ENCODE results near the gene STARD9. TPM values are rescaled to one million over a fixed set of nuclear protein-coding genes. Genes with fewer than 3 reads are reported as not detected.
"Not testable (repeated sequence)": the region's sequence is repeated elsewhere in the genome, so short reads cannot be mapped to it uniquely, and the experiment has no call there.

Gene STARD9
- 1.2 TPM for total RNA-seq

DNA sequence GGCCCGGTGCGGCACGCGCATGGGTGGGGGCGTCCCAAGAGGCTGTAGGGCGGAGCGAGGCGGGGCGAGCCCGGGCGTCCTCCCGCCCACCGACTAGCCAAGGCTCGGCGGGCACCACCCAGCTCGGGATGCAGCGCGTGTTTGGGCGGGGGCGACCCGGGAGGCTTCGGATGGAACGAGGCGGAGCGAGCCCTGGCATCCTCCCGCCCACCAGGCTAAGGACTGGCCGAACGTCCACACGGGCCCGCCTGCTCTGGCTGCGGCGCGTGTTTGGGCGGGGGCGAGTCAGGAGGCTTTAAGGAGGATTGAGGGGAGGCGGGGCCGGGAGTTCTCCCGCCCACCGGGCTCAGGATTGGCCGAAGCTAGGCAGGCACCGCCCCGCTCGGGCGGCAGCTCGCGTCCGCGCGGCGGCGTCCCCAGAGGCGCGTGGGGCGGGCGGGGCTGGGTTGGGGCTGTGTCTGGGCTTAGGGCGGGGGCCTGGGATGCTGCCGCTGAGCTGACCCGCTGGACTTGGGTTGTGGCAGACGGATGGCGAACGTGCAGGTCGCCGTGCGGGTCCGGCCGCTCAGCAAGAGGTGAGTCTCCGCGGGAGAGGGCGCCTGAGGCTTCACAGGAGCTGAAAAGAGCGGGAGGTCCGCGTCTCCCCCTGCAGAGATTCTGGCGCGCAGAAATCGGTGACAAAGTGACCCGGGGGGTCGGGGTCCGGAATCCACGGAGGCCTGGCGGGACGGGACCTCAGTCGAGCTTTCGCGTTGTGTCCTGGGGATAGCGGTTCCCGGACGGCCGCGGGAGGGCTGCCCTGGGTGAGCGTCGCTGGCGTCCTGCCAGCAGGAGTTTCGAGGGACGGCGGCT, at the start of gene STARD9:
Gene STARD9, plus strand, starts transcription at position 419 of the 852 bp plus-strand sequence. Its CDS starts 110 bp downstream, at position 529.
- peak; percentile 99 for ATAC-seq

DNA sequence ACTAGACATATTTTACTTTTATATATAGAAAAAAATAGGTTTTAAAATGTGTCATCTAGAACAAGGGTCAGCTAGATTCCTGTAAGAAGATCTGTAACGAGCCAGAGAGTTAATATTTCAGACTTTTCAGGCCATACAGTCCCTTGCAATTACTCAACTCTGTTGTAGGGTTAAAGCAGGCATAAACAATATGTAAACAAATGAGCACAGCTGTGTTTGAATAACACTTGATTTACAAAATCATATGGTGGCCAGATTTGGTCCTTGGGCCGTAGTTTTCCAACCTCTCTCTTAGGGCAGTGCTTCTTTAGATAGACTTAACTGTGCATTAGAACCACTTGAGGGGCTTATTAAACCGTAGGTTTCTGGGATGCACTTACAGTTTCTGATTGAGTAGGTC, 46.4 kb upstream of the STARD9 start:
- no peak for ATAC-seq

DNA sequence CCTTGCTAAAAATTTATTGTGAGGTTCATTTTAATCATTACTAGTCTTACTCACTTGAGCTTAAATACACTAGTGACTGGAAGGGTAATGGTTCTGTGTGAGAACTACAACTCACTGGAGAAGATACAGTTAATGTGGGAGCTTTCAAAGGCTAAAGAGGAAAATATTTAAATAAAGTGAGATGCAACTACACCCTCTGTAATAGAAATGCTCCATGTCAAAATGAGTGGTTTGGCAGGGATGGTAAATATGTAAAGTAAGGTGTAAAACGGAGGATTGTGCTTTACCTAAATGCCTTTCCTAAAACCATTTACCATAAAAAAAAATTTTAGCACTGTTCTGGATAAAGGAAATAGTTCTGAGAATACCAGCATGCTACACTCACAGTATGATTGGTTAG, 42.2 kb upstream of the STARD9 start:
- ATAC-seq, result no peak

DNA sequence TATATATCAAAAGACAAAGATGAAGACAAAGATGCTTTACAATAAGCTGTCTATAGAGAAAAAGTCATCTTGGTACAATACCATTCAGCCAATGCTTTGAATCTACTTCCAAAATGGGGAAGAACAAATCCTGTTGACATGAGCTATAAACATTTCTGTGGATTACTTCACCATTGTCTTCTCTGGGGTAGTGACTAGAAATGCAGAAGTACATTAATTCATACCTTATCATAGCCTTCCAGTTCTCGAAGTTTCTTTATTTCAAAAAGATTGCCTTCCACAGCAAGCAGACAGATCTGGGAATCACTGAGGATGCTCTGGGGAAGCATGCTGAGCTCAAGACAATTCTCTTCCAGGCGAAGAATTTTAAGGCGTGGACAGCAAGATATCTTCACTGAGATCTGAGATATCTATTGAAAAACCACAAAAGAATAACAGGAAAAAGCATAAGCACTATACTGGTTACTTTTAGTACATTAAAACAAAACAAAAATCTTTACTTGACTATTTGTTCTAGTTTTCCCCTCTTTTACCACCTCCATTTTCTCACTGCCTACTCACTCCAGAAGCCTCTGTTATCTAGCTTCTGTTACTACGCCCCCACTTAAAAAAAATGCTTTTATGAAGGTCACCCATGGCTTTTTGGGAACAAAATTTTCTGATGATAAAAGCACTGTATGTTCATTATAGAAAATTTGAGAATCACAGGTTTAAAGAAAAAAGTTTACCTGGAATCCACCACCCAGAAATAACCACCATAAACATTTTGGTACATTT, 30.4 kb upstream of the STARD9 start:
- no peak for ATAC-seq

DNA sequence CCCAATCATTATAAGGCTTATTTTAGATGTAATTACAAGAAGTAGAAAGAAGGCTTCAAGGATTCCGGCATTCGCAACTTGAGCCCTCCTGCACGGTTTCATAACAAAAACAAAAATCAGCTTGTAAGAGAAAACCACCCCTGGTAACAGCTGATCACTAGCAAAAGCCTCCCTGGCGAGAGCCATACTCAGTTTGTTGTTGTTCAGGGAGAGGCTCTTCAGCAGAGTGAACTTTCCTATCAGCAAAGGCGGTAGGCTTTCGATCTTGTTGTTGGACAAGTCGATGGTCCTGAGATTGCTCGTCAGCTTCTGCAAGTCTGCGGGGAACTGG, 27.5 kb upstream of the STARD9 start:
- peak; percentile 12 for ATAC-seq

DNA sequence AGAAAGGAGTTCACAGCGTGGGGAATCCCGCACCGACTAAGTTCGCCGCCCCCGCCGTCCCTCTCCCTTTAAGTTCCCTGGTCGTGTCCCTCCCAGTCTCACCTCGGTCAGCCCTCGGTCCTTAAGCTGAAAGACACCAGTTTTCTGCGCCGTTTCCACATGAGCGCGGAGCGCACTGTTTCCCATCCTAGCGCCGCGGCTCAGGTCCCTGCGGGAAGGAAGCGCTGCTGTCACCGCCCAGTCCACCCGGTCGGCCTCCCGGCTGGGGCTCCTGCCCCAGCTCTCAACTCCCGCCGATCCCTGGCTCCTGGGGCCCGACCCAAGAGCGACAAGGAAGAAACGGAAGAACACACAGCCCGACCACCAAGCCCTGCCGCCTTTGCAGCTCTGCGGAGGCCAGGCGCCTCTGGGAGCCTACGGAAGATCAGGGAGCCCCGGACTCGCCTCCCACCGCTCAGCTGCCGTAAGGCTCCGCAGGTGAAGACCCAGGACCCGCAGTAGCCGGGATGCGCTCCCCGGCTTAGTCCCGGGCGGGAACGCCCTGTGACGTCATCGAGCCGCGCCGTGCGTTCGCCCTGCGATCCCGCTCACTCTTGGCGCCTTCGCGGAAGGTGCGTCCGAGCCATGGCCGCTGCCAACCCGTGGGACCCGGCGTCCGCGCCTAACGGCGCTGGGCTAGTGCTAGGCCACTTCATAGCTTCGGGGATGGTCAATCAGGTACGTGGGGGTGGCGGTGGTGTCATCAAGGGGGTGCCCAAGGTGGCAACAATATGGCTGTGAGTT, 27.0 kb upstream of the STARD9 start, which contains the start of the genes HAUS2 and LRRC57:
Gene HAUS2, plus strand, starts transcription at position 590 of the 783 bp plus-strand sequence. Its CDS starts 35 bp downstream, at position 625.
Gene LRRC57, minus strand, starts transcription at position 545 of the 783 bp plus-strand sequence. Its CDS starts 359 bp downstream, at position 186.
- ATAC-seq, result peak; percentile 95

DNA sequence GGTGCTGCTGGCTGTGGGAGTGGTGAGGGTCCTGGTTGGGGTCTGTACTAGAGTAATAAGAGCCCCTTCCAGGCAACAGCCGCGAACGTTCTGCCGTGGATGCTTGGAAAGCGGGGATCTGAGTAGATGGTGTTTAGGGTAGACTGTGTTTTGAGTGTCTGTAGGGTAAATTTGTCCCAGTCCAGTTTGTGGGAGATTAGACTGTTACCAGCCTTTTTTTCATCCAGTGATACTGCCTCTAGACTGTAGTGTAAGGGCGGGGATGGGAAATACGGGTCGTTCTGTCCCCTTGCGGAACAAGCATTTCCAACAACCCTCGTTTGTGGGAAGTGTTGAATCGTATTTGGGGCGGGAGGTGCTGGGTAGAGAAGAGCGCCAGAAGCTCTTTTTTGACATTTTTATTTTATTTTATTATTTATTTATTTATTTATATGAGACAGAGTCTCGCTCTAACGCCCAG, 26.3 kb upstream of the STARD9 start:
- peak; percentile 36 for ATAC-seq

DNA sequence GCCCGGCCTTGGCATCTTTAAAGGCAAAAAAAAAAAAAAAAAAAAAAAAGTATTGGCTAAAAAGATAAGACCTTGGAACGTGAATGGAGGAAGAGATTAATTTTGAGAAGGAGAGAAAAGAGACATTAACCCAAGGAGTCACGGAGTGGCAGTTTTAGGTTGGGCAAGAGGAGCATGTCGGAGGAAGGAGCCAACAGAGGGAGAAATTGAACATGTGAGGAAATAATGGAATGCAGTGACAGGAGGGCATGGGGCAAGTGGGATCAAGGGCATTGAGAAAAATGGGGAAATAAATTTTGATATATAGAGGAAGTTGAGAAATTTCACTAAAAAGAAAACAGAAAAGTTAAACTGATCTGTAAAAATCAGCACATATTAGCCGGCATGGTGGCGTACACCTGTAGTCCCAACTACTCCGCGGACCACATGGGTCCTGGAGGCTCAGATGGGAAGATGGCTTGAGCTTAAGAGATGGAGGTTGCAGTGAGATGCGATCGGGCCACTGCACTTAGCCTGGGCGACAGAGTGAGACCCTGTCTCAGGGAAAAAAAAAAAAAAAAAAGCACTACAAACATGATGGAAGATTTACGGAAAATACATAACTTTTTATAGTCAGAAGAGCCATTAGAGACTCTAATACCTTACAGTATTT, 25.5 kb upstream of the STARD9 start:
- no peak for ATAC-seq

DNA sequence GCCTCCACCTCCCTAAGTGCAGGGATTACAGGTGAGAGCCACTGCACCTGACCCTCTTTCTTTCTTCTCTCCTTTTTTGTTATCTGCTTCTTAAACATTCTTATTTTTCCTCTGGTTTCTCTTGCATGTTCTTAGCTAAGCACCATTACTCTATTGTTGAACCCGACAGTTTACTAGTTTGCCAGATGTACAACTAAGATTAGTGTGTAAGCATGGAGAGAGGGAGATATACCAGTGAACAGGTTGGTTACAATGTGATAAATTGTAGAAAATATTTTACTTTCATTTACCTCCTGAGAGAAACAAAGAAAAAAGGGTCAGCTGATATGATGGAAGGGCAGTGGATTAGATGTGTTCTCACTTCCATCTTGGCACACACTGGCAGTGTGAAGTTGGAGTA, 21.9 kb upstream of the STARD9 start:
- ATAC-seq, result no peak

DNA sequence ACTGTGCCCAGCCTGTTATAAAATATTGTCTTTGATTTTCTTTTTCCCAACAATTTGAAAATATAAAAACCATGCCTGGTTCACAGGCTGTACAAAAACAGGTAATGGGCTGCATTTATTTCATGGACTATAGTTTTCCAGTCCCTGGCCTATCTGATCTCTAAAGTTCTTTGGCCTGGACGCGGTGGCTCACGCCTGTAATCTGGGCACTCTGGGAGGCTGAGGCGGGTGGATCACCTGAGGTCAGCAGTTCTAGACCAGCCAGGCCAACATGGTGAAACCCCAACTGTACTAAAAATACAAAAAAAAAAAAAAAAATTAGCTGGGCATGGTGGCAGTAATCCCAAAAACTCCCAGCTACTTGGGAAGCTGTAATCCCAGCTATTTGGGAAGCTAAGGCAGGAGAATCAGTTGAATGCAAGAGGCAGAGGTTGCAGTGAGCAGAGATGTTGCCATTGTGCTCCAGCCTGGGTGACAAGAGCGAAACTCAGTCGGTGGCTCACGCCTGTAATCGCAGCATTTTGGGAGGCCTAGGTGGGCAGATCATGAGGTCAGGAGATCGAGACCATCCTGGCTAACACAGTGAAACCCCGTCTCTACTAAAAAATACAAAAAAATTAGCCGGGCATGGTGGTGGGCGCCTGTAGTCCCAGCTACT, 18.7 kb upstream of the STARD9 start:
- not testable (repeated sequence) for ATAC-seq

DNA sequence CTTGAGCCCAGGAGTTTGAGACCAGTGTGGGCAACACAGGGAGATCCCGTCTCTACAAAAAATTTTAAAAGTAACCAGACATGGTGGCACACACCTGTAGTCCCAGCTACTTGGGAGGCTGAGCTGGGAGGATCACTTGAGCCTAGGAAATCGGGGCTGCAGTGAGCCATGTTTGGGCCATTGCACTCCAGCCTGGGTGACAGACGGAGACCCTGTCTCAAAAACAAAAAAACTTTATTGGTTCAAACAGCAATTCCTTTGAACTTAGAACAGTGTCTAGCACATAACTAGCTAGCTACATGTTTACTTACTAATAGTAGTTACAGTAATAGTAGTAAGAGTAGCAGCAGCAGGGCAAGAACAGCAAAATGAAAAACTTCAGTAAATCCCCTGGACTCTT, 16.7 kb upstream of the STARD9 start:
- no peak for ATAC-seq

DNA sequence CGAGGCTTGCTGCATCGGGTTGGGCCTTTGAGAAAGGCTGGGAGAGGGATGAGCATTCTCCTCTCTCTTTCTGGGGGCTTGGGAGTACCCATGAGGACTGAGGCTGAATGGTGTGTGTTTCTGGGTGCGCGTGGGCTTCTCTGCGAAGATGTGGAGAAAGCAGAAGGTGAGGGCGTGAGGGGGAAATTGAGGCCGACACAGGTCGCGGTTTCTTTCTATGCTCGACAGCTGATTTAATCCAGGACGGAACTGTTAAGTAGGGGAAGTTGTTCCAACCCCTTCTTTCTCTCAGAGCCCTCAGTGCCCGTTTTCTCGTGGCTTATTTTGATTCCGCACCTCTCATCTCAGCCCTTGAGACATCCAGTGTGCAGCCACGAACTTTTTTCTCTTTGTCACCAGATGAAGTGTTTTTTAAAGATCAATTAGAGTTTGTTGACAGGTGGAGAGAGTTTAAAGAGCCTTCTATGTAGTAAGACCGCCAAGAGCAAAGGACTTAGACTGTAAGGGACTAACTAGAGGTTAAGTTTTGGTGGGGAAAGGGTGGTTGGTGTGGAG, 711 bp downstream of the STARD9 start:
- no peak for ATAC-seq

DNA sequence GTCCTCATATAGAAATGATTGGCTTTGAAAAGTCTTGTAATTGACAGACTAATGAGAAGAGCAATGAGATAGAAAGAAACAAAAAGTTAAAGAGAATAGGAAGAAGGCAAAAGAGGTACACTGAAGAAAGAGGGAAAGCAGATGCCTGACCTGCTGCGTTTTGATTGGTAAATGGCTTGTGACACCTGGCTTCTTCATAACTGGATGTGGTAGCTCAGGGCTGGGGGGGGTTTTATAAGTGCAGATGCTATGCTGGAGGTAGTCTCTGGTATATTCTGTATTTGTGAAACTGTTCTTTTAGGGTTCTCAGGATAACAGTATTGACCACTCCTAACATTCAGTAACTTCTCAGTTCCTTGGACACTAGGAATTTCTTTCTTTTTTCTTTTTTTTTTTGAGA, 1.4 kb downstream of the STARD9 start:
- no peak for ATAC-seq

DNA sequence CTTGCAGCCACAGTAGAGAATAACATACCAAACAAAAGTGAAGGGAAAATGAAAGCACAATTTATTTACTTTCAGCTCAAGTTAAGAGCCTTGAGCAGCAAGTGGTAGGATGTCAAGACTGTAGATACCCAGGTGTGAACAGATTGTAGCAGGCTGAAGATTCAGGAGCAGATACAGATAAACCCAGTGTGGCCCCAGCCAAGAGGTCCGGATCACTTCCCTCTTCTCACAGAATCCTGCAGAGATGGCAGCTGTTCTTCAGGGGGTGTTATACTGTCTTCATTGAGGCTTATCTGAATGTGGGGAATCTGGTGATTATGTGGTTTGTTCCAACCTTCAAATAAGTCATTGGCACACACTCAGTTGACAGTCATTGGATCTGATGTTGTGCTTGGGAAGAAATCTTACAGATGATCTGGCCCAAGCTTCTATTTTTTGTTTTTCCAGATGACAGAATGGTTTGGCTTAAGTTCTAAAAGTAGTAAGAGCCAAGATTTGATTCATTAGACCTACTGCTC, 2.2 kb downstream of the STARD9 start:
- ATAC-seq, result no peak

DNA sequence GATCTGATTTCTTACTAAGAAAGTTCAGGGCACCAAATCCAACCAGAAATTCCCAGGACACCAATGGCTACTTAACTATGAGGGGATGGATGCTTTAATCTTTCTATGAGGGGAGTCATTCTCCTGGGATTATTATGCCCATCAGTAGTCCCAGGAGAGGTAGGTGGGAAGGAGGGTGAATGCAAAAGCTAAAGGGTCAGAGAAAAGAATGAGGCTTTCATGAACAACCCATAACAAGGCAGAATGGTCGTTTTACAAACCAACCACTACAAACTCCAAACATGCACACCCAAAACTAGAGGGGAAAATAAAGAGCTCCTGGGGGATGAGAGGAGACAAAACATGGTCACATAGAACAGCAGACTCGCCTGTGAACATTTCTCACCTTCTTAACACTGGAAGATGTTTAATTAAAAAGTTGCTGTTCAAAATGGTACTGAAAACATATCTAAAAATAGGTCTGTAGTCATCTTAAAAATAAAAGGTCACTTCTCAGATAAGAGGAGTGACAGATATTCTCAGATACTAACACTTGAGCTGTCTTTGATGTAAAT, 3.7 kb downstream of the STARD9 start:
- ATAC-seq, result no peak

DNA sequence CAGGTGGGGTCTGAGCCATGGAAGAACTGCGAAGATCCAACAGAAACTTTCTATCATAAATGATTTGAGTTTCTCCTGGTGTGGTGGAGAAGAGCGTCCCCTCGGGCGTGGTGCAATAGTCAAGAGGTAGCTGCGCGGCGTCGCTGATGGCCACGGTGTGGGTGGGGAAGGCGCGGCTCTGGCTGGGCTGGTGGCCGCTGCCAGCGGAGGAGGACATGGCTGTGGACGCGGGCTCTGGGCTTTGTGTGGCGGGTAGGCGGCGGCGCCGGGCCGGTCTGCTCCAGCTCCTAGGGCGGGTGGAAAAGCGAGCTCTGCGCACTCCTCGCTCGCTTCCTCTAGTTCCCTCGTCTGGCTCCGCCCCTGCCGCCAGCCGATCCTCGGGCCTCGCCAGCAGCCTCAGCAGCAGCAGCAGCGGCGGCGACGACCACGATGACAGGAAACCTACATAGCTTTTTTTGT, 5.9 kb downstream of the STARD9 start:
- peak; percentile 87 for ATAC-seq

DNA sequence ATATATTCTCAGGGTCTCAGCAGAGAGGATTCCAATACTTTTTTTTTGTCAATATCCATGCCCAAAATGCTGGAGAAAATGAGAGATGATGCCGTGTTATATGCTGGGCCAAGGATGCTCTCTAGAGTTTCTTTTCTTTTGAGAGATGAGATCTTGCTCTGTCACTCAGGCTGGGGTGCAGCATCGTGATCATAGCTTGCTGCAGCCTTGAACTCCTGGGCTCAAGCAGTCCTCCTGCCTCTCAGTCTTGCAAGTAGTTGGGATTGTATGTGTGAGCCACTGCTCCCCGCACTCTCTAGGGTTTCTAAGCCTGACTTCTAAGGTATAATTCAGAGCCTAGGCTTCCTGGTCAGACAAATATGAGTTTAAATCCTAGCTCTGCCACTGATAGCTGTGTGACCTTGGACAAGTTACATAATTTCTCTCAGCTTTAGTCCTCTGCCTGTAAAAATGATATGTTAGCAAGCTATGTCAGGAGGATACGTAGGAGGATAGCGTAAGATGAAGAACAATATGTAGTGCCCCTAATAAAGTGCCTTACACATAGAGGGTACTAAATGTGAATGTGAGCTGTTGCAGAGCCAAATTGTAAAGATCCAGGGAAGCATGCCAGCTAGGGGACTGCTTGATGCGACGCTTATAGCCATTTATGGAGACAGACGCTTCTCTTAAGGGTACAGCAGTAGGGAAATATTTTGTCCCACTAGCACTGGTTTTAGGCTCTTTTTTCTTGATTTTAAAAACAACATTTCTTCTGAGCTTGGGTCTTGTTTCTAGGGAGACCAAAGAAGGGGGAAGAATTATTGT, 7.4 kb downstream of the STARD9 start:
- ATAC-seq, result no peak

DNA sequence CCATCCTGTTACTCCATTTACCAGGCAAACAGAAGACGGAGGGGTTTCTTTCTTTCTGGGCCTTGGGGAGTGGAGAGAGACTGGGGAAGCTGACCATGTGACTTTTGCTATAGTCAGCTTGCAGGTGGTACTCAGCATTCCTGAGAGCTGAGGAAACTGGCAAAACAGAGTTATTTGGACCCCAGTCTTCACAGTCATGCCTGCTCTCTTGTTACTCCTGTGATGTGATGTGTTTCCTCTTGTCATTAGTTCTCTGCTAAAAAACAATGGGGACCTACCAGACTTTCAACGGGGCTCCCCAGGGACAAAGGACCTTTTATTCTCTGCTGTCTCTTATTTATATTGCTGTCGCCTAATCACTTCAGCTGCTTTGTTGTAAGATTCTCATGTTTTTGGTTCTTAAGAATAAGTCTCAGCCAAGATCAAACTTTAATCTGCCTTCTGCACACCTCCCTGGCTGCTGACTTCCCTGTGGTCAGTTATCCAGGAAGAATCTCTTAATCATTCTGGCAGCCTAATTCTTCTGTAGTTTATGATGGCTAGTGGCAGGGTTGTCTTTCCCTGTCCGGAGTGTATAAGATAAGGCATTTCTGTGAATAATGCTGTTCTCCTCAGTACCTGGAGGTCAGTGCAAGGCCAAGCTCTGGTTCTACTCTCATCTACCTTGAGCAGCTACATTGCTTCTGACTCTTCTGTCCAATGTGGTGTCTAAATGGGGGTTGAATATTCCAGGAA, 8.8 kb downstream of the STARD9 start:
- ATAC-seq, result no peak

DNA sequence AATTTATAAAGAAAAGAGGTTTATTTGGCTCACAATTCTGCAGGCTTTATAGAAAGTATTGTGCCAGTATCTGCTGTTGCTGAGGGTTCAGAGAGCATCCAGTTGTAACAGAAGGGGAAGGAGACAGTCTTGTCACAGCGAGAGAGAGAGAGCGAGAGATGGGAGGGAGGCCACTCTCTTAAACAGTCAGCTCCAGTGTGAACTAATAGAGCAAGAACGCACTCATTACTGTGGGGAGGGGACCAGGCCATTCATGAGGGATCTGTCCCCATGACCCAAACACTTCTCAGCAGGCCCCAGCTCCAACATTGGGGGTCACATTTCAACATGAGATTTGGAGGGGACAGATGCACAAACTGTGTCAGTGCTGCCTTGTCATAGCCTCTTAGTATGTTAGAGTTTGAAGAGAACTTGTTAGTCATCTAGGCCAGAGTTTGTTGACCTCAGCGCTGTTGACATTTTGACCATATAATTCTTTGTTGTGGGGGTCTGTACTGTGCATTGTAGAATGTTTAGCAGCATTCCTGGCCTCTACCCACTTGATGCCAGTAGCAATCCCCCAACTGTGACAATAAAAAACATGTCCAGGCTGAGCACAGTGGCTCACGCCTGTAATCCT, 15.3 kb downstream of the STARD9 start:
- no peak for ATAC-seq
